Activated CD4-positive, alpha-beta T cell treated with anti-CD3 and anti-CD28 coated beads for 4 hours (primary cell): ENCODE measurements around the gene NAALADL2.
"Not testable (repeated sequence)": the region's sequence is repeated elsewhere in the genome, so short reads cannot be mapped to it uniquely, and the experiment has no call there.

Experiments
- DNase-seq, 2 donors: peaks; one replicate each; pipeline ENCODE4 v3.0.0-alpha.2; 2020

Gene NAALADL2

DNA sequence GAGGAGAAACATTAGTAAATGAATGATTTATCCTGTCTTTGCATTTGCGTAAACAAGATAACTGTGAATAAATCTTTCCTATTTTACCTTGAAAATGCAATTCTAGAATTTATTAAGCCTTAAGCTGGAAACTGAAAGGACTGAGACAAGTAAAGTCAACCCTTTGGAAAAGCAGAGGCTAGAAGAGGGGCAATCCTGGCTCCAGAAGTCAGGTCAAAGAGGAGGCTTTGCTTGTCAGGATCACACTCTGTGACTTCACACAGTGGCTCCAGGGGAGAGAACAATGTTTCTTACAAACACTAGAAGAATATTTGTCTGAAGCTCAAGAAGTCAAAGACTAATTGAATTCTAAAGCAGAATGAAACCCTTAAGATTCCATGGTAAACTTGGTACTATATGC is 530.4 kb downstream of the NAALADL2 start:
- DNase-seq: no peak

DNA sequence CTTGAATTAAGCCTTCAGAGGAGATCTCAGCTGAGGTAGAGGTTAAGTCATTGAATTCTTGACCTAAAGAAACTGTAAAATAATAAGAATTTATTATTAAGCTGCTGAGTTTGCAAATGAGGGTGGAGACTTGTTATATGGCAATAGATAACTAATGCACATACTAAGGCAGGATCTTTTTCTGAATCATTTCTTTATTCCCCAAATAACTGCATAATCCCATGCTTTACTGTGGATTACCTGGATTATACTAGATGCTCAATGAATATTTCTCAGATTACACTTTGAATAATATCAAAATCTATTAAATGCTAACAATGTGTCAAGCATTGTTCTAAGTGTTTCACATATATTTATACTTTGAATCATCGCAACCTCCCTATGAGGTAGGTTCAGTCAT is 532.5 kb downstream of the NAALADL2 start:
- DNase-seq: no peak

- DNase-seq: no peak
Measured at GRCh38 chr3:175392653-175393052, 533.5 kb downstream of the NAALADL2 start.

GRCh38 chr3:175397372-175397771 is 538.2 kb downstream of the NAALADL2 start:
- no peak for DNase-seq

- DNase-seq: no peak
Measured at GRCh38 chr3:175398676-175399075, 539.5 kb downstream of the NAALADL2 start.

DNA sequence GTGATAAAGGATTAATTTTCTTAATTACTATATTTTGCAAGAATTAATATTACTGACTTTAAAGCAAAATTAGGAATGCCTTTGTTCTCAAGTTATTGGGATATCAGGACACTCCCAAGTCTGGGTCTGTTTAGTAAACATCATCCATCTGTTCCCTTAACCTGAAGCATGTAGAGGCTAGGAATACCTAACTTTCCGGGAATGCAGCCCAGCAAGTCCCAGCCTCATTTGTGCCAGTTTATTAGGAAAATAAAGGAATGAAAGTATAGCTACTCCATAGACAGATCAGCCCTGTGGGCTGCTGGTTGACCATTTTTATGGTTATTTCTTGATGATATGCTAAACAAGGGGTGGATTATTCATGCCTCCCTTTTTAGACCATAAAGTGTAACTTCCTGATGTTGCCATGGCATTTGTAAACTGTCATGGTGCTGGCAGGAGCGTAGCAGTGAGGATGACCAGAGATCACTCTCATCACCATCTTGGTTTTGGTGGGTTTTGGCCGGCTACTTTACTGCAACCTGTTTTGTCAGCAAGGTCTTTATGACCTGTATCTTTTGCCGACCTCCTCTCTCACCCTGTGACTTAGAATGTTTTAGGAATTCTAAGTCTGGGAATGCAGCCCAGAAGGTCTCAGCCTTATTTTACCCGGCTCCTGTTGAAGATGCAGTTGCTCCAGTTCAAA is 540.2 kb downstream of the NAALADL2 start:
- DNase-seq: no peak

DNA sequence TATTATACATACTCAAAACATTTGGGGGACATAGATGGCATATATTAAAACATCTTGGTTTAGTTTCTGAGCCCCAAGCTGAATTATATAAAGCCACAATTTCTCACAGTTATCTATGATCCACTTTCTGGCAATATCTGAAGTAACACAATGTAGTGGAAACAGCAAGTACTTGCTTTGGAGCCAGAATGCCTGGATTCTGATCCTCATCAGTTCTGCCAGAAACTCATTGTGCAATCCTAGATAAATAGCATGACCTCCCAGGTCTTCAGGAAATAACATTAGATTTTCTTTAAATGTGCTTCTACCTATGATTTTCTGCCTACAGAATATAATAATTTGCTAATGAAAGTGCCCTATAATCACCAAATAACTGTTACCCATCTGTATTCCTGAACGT is 544.9 kb downstream of the NAALADL2 start:
- no peak for DNase-seq

DNA sequence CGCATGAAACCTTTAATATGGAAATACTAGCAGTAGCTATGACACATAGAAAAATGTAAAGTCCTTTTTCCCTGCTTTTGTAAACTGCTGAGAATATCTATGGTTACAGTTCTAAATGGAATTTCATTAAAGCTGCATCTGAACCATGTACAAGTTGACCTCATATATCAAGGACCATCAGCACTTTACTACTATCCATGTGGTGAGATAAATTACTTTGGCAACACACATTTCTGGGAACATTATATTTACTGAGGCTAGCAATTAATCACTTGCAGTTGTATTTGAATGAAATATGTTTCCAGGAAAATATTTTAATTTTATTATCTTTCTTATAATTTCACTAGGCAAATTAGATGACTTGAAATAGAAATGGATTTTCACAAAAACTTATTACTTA is 545.5 kb downstream of the NAALADL2 start:
- DNase-seq: no peak

DNA sequence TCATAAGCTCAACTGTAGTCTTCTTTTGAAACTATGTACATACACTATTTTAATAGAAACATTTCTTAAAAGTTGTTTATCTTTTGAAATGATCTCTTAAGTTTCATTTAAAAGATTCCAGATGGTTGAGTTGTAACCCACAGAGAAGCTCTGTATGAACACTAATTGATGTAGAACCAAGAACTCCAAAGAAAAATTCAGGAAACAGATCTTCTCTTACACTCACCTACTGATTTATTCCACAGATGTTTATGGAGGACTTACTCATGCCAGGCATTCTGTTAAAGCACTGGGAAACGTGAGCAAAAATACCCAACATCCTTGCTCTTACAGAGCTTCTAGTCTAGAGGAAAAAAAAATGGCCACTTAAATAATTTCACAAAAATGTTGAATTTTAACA is 551.1 kb downstream of the NAALADL2 start:
- no peak for DNase-seq

GRCh38 chr3:175411405-175411804 is 552.3 kb downstream of the NAALADL2 start:
- no peak for DNase-seq

DNA sequence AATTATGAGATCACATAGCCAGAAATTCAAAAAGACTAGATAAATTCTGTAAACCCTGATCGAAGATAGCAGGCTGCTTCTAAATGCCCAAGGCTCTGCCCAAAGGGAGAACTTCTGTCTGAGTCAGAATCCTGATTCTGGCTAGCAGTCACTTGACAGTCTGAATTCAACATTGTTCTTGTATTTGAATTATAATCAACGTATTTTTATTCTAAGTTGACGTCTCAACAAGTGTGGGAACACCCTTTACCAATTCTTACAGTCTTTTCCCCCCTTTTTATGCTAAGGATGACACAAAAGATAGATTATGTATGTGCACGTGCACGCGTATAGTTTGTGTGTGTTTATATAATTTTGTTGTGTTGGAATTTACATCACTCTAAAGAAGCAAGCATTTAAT is 552.8 kb downstream of the NAALADL2 start:
- no peak for DNase-seq

GRCh38 chr3:175413926-175414325 is 554.8 kb downstream of the NAALADL2 start:
- no peak for DNase-seq

GRCh38 chr3:175416600-175416999 is 557.5 kb downstream of the NAALADL2 start:
- DNase-seq: no peak

- no peak for DNase-seq
Measured at GRCh38 chr3:175417426-175417825, 558.3 kb downstream of the NAALADL2 start.

DNA sequence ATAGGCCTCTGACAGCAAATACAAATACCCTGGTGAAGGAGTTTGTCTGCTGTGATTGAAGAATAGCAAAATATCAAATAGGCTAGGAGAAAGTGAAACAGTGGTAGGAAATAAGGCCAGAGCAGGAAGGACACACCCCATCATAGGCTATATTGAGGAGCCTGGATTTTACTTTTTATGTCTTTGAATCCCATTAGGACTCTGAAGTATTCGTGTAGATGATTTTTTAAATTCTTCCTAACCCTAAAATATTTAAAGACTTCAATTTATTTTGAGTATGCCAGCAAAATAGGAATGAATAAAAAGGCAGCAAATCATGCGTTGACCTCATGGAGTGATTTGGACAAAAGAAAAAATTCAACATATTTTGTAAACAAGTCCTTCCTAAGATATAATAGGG is 562.8 kb downstream of the NAALADL2 start:
- no peak for DNase-seq

DNA sequence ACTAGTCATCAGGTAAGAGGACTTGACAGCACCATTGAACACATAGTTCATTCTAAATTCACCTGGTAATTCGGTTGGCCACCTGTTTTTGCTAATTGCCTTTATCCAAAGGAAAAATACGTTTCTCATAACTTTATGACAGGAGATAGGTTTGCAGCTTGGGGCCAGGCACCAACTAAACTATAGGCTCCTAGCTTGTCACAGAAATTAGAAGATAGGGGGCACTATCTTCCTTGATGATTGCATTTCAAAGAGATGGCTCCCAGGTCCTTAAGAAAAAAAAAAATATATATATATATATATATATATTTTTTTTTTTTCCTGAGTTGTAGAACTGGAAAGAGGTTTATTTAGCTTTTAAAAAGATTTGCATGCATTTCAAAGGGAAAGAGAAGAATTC is 563.6 kb downstream of the NAALADL2 start:
- DNase-seq: no peak

GRCh38 chr3:175423848-175424247 is 564.7 kb downstream of the NAALADL2 start:
- DNase-seq: not testable (repeated sequence)

DNA sequence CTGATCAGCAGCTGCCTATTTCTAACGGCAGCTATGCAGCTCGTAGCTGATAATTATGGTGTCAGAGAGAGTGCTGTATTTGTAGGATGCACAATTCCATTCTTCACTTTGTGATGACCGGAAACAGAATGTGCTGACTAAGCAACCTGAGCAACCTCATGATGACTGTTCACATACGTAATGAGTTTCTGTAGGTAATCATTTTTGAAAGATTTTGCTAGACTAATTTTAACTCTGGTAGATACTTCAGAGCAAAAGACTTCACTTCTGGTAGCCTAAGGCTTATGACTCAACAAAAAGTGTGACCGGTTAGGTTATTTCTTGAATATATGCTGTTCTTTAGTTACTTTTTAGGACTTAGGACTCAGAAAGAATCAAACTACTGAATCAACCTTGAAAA is 567.7 kb downstream of the NAALADL2 start:
- DNase-seq: no peak

GRCh38 chr3:175428466-175428865 is 569.3 kb downstream of the NAALADL2 start:
- no peak for DNase-seq

GRCh38 chr3:175430983-175431773 is 572.0 kb downstream of the NAALADL2 start:
- no peak for DNase-seq

- DNase-seq: no peak
Measured at GRCh38 chr3:175432376-175433025, 573.4 kb downstream of the NAALADL2 start.

DNA sequence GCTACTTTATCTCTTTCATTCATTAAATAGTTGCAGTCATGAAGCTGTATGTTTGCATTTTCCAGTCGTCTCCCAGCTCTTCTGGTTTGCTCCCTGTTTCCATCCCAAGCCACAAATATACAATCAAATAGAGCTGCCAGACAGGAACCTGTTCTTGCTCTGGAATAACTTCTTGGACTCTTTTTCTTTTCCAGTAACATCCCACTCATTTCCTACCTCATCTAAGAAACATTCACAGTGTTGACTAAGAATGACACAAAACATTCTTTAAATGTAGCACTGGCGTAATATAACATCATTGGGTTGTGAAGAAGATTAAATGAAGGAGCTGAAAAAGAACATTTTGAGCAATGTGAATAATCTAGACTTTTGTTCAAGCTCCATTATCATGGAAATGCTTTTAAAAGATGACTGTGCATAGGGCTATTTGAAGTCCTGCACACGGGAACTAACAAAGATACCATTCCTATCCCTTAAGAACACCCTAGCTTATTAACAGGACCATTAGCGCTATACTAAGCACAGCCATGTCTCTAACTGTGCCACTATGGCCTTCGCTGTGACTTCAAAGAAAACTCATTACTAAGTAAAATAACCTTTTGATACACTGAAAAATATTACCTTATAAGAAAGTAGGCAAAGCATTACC is 574.0 kb downstream of the NAALADL2 start:
- DNase-seq: no peak

DNA sequence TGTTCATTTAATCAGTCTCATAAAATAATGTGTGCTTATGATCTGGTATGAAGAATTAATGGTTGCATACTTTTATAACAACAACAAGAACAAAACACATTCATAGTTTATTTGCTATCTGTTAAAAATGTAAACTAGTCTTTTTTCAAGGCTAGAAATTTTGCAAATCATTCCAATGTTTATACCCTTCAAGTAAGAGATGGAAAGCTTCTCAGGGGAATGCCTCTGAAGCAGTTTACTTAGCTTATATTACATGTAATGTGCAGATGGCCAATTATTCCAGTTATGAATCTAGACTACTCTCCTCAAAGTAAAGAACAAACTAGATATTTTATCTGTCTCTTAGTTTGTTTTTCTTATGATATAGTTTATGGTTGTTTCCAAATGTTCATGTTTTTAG is 575.4 kb downstream of the NAALADL2 start:
- no peak for DNase-seq

- DNase-seq: no peak
Measured at GRCh38 chr3:175443682-175444081, 584.5 kb downstream of the NAALADL2 start.
